GM04504 (cell line): ENCODE data around the gene CAPS.

Experiments used
- DNase-seq: peaks from one replicate; pipeline ENCODE4 v3.0.0-alpha.2; 2012; ENCODE audit warnings: low read depth

CAPS gene

GRCh38 chr19:5934774-5935472 is 20.9 kb downstream of the CAPS start:
- DNase-seq: no peak

GRCh38 chr19:5935473-5936291 is 21.6 kb downstream of the CAPS start:
- no peak for DNase-seq

DNA sequence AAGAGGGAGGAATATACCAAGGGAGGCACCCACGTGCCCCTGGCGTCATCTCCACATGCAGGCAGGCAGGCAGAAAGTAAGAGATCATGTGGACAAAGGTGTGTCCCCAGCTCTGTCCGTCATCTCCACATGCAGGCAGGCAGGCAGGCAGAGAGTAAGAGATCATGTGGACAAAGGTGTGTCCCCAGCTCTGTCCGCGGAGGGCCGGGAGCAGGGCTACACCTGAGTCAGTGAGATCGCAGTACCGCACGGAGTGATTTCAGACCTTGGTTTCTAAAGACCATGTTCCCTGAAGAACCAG is 22.2 kb downstream of the CAPS start:
- DNase-seq: no peak

DNA sequence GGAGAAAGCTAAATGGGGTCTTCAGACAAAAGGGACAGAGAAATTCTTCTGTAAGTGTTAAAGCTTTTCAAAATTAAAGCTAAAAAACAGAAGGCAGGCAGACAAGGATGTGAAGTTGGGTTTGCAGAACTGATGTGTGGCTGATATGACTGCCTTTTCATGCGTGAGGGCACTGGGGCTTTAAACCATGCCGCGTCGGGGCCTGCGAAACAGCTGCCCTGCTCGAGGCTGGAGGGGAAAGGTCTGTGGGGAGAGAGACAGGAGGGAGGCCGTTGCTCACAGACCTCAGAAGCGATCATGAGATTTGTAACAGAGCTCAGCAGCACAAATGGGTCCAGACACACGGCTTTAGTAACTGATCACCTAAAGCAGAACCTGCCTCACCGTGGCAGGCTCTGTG is 23.5 kb downstream of the CAPS start:
- no peak for DNase-seq

- DNase-seq: no peak
Observed at GRCh38 chr19:5940260-5941208, 26.5 kb downstream of the CAPS start.

DNA sequence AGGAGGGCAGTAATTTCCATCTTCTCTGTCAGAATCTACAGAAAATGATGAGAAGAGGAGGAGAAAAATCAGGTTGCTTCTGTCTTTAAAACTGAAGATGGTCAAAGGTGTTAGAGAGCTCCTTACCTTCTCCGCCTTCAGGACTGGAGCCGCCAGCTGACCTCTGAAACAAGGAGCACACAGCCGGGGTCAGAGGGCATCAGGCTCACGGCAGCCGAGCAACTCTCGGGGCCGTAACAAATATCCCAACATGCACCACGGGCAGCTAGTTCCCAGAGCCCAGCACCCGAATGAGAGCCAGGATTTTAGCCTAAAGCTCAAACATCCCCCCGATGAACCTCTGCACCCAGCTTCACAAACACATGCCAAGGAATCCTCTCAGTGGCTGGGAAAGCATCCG is 27.6 kb downstream of the CAPS start:
- DNase-seq: no peak

DNA sequence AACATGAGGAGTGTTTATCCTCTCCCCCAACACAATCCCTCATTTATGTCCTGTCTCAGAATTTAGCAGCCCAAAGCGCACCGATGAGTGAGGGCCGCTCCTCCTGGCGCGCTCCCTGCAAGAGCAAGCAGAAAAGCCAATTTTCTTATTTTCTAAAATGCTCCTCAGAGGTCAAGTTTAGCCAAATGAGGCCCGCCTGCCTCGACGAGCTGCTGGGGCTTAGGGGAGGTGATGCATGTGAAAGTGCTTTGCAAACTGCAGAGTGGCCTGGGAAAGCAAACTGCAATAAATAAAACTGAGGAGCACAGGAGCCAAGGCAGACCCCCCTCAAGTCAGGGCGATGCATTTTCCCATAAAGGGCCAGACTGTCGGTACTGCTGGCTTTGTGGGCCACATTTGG is 29.0 kb downstream of the CAPS start:
- DNase-seq: no peak

DNA sequence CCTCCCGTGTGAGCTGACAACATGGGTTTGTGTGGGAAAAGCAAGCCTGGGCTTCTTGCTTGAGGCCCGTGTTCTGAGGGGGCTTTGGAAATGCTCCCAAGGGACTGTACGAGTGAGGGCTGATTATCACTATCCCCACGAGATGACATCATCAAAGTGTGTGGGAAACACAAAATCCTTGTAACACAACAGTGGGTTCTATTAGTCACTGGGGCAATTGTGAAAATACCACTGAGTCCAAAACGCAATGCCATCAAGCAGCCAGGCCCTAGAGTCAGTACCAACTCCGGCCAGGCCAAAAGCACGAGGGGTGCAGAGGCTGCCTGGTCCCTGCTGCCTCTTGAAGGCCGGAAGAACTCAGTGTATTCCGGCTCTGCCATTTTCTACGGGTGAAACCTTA is 29.6 kb downstream of the CAPS start:
- DNase-seq: no peak

GRCh38 chr19:5947435-5947834 is 33.4 kb downstream of the CAPS start:
- DNase-seq: no peak

- DNase-seq: no peak
Observed at GRCh38 chr19:5948752-5949564, 34.9 kb downstream of the CAPS start.

GRCh38 chr19:5949792-5950305 is 35.8 kb downstream of the CAPS start:
- no peak for DNase-seq

DNA sequence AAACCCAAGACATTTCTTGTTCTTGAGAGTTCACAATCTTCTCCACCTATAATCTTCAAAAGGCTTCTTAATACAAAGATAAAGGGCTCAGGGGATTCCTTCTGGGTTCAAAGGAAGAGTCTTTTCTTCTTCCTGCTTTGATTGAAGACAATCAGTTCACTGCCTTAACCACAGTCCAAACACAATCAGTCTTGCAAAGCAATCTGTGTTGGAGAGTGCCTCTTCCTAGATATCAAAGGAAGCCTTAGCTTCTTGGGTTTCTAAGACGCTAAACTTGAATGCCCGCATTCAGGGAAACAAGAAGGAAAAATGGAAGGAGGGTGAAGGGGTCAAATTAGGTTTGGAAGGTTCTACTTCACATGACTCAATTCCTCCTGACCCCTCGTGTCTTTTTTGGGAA is 36.7 kb downstream of the CAPS start:
- no peak for DNase-seq

GRCh38 chr19:5951338-5951861 is 37.3 kb downstream of the CAPS start:
- DNase-seq: no peak

DNA sequence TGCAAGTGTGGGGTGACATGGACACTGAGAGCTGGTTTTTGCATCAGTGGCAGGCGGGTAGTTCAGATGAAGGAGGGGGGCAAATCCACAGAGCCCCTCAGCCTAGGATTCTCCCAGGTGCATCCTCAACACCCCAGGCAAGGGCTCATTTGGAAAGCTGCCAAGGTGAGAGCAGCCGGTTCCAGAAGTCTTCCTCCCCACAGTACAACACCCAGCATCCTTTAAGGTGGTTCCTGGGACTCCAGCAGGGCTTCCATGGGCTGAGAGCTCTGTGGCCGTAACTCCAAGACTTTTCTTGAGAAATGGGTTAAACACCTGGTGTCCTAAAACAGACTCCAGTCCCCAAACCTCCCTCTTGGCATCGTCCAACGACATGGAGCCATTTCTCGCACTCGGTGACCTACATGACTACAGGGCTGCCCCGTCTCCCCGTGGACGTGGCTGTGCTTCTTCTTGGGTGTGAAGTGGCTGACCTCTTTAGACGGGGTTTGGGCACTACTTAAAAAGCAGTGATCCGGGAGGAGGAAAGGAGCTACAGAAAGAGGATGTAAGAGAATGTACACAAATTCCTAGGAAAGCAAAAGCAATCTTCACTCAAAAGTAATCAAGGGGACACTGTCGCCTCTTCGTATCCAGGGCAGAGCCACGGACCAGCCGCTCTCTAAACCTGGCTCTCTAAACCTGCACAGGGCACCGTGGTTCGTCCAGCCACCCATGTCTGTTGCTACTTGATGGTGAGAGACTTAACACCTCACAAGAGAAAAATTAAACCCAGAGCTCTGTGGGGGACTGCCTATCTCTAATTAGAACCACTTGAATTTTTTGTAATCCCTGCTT is 38.4 kb downstream of the CAPS start:
- DNase-seq: no peak

GRCh38 chr19:5953030-5953589 is 39.1 kb downstream of the CAPS start:
- no peak for DNase-seq

GRCh38 chr19:5953680-5954213 is 39.7 kb downstream of the CAPS start:
- DNase-seq: no peak

GRCh38 chr19:5954293-5954692 is 40.2 kb downstream of the CAPS start:
- DNase-seq: no peak

GRCh38 chr19:5955636-5955935 is 41.5 kb downstream of the CAPS start:
- DNase-seq: no peak

GRCh38 chr19:5956323-5956722 is 42.3 kb downstream of the CAPS start:
- no peak for DNase-seq

GRCh38 chr19:5956728-5957127 is 42.7 kb downstream of the CAPS start:
- DNase-seq: no peak
